HG02571 (cell line): Measurements from ENCODE around the gene MYO1E.
"Not testable (repeated sequence)": the region's sequence is repeated elsewhere in the genome, so short reads cannot be mapped to it uniquely, and the experiment has no call there.

Experiments used
- ATAC-seq: cut with Tn5 transposase; IDR thresholded peaks from one replicate; pipeline ENCODE4 v1.9.1; 2021; ENCODE audit warnings: mild to moderate bottlenecking, moderate library complexity; ENCODE audit not compliant: unreplicated experiment

The MYO1E gene

DNA sequence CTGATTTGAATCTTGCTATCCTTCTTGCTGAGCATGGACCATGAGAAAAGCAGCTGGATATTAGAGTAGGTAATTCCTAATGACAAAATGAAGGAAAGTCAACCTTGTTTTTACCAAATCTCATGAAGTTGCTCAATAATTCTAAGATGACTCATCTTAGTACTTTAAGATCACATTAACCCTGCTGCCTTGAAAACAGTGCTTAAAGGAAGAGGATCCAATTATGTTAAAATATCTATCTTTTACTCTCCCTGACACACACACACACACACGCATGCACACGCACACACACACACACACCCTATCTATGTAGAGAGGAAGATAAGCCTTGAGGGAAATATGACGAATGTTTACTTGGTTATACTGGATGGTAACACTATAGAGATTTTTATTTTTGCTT is 16.0 kb upstream of the MYO1E start:
- no peak for ATAC-seq

GRCh38 chr15:59387196-59387878 is 14.7 kb upstream of the MYO1E start:
- not testable (repeated sequence) for ATAC-seq

GRCh38 chr15:59385171-59385570 is 12.5 kb upstream of the MYO1E start:
- ATAC-seq = no peak

DNA sequence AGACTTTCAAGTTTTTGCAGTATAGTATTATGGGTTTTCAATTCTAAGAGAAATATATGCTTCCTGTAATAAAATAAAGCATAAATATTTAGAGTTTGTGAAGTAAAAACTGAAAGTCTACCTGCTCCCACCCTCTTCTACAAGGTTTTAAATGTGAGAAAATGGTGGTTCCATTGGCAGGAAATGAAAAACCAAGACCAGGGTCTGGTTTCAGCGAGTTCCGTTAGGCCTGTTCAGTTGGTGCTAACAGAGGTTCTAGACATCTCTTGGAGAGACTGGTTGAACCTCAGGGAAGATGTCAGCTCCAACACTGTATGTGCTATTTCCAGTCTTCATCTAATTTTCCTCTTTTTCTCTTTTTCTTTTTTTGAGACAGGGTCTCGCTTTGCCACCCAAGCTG is 11.8 kb upstream of the MYO1E start:
- ATAC-seq = no peak

DNA sequence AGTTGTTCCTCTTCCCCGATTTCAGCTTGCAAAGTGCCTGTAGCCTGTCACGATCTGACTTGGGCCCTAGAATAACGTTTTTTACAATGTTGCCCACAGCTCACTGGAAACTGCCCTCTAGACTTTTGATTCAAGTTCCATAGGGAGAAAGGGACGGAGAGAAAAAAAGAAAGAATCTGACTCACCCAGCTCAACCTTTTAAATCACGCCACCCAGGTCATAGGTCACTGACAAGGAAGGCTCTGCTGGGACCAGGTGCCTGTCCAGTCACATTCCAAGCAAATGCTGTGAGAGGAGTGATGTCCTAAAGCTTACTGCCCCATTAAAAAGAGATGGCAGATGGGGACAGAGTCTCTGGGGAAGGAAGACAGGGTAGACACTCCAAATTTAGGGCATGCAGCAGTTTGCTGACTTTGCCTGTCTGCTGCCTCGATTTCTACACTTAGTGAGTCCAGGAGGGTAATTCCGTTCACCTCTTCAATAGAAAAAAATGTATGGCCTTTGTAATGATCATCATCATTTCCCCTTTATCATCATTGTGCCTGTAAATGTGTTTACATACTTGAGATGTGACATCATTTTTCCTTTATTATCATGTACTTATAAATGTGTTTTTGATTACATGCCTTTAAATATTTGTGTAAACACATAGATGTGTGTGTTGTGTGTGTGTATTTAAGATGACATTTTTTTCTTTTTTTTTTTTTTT is 8.4 kb upstream of the MYO1E start:
- ATAC-seq = no peak

- no peak for ATAC-seq
These were observed 6.9 kb upstream of the MYO1E start for GRCh38 chr15:59379531-59379930.

- no peak for ATAC-seq
These were observed 6.2 kb upstream of the MYO1E start for GRCh38 chr15:59378855-59379254.

- no peak for ATAC-seq
These were observed 5.3 kb upstream of the MYO1E start for GRCh38 chr15:59377924-59378323.

DNA sequence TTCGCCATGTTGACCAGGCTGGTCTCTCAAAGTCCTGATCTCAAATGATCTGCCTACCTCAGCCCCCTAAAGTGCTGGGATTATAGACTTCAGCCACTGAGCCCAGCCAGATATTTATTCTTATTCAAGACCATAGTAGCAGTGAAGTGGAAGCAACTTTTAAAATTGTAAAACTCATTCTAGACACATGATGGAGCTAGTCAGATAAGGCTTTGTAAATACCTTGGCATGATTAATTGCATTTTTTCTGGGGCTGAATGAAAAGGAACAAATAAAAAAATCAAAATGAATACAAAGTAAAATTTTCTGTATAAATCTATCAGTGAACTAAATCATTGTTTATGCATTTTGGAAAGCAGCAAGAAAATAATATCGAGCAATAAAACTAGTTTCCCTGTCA is 4.1 kb upstream of the MYO1E start:
- no peak for ATAC-seq

DNA sequence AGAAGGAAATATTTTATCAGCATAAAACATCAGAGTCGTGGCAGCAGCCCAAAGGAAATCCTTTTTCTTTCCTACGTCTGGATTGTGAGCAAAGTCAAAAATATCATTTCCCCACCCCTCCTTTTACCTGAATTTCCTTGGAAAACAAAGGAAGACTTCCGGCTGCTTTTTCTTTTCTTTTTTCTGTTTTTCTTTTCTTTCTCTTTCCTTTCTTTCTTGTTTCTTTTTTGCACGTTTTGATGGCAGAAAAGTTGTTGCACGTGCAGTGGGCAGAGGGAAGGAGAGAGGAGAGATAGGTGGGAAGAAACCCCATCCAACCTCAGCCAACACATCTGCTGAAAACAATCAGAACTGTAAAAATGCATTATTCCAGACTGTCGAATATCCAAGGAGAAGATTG is 544 bp upstream of the MYO1E start:
- no peak for ATAC-seq

DNA sequence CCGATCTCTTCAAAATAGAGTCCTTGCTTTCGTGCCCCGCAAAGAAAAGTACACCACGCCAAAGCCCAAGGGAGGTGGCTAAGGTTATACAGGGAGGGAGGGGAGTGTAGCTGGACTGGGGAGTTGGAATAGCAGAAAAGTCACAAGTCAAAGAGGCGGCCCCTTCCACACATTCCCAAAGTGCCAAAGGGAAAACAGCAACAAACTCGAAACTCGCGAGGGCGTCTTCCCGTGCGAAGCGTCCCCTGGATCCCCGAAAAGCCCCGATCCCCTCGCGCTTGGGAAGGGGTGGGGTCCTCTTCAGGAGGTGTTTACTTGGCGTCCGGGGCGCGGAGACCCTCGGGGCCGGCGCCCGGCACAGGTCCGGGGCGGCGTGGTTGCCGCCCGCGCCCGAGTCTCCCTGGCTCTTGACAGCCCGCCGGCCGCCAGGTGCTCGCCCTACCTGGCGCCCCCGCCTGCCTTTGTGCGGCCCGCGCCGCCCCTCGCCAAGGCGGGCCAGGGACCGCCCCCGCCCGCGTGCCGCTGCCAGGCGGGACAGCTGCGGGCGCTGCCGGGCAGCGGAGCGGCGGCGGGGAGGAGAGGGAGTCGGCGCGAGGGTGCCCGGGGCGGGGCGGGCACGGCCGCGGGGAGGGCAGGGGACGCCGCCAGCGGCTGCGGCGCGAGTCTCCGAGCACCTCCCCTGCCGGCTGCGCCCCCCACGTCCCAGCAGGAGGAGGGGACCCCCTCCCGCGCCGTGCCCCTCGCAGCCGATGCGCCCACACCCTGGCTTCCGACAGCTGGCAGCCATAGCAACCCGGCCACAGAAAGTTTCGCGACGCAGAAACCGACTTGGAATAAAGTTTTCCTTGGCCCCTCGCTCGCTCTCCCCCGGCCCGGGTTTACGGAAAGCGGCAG is 966 bp downstream of the MYO1E start:
- ATAC-seq = peak; percentile 31

- no peak for ATAC-seq
These were observed 3.1 kb downstream of the MYO1E start for GRCh38 chr15:59369597-59369996.

GRCh38 chr15:59367022-59367451 is 5.6 kb downstream of the MYO1E start:
- no peak for ATAC-seq

- no peak for ATAC-seq
These were observed 6.2 kb downstream of the MYO1E start for GRCh38 chr15:59366333-59367021.

GRCh38 chr15:59364248-59364647 is 8.4 kb downstream of the MYO1E start:
- ATAC-seq = no peak

GRCh38 chr15:59362331-59362730 is 10.3 kb downstream of the MYO1E start:
- ATAC-seq = no peak

GRCh38 chr15:59360896-59361295 is 11.8 kb downstream of the MYO1E start:
- no peak for ATAC-seq

DNA sequence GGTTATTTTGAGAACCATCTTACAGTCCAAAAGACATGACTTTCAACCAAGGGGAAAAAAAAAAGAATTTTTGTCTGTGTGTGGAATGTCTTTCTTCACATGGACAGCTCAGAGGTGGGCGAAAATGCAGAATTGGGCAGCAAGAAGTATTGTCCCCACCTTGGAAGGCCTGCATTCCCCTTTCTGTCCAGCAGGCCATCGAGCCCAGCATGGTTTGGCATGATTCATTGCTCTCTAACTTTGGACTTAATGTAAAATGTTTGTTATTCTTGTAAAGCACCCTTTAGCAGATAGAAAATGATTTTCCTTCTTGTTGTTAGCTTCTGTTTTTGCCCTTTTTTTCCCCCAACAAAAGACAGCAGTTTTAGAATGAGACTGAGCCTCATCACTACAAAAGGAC is 12.4 kb downstream of the MYO1E start:
- ATAC-seq = no peak

GRCh38 chr15:59355730-59356129 is 16.9 kb downstream of the MYO1E start:
- no peak for ATAC-seq

GRCh38 chr15:59354417-59355031 is 18.1 kb downstream of the MYO1E start:
- ATAC-seq = no peak

DNA sequence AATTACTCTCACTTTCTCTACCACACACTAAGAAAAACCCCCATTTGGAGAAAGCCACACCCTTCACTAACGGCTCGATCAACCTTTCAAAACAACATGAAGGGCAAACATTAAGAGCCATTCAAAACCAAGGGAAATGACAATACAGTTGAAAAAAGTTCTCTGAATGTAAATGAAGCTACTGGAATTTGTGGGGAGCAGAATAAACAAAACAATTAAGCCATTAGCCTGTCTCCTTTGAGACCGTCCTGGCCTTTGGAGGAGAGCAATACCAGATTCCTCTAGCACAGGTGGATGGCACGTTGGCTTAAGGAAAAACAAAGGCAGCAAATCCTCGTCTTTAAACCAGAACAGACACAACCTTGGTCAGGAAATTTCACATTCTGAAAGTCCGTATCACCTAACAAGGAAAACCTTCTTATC is 18.7 kb downstream of the MYO1E start:
- no peak for ATAC-seq
